ENCODE data around the gene PSMB8. TPM values are rescaled to one million over a fixed set of nuclear protein-coding genes. Genes with fewer than 3 reads are reported as not detected.

Gene PSMB8
- total and polyA plus RNA-seq, 2 of the 4 experiments (the other 2 are of a cell fraction): 31.6 to 33.3 TPM

- ChIA-PET CTCF (interaction anchor here (3.3 to 4.4 kb wide), 2 partner anchors 14 to 16 kb away, joined by 15 to 44 read pairs; partner anchors contain the start of gene TAP2), POLR2A (ENCODE audit: unreplicated experiment) (no interaction called here)
- Histone ChIP-seq H2AFZ (replicated peaks; ENCODE audit: low read length, poor library complexity) (peak overlapping the region; percentile 99), H3K27ac (ENCODE audit: insufficient read depth, low read length) (peak overlapping the region; percentile 64), H3K9ac (ENCODE audit: low read depth, low read length) (peak overlapping the region; percentile 78), H2AK5ac (ENCODE audit: low read depth, low read length) (peak overlapping the region; percentile 74; the same call in 1 of the 2 replicates), H3K79me1 (ENCODE audit: low read depth in 1 of 2, low read length in 2 of 2) (peaks cover 8 to 39% of the 10 kb centered on the region in 2 experiments), H2AK9ac (replicated peaks; ENCODE audit: low read depth, low read length, poor library complexity) (peak overlapping the region; percentile 94), H3K4me3 (ENCODE audit: insufficient read depth, low read depth, low read length) (peak overlapping the region; percentile 57), H4K8ac (ENCODE audit: low read depth in 2 of 2, low read length in 2 of 2) (peak overlapping the region; percentile 36 to 81; a peak in 3 of 4 replicates), H3K4me2 (ENCODE audit: low read depth, low read length) (peak overlapping the region; percentile 94), H2BK5ac (ENCODE audit: low read depth, low read length, poor library complexity, severe bottlenecking) (peak overlapping the region; percentile 69), H4K20me1 (ENCODE audit: insufficient read depth, low read length) (no peaks in the 10 kb centered on the region), H3K9me1 (ENCODE audit: insufficient read depth, low read length) (peaks cover 21% of the 10 kb centered on the region), H3K18ac (ENCODE audit: low read depth, low read length) (no peak overlapping the region), H4K91ac (ENCODE audit: insufficient read depth, low read depth, low read length) (peak overlapping the region; percentile 57), H3K23ac (ENCODE audit: low read depth, low read length) (peak overlapping the region; percentile 98), H3K9me3 (ENCODE audit: control insufficient read depth, insufficient read depth, low read length) (no peaks in the 10 kb centered on the region), H3K36me3 (ENCODE audit: control insufficient read depth, insufficient read depth, low read length) (peaks cover 24% of the 10 kb centered on the region), H3K4me1 (ENCODE audit: control insufficient read depth, insufficient read depth, low read length) (peaks cover 4% of the 10 kb centered on the region), H3K56ac (ENCODE audit: extremely low read depth, insufficient read depth, low read length) (peak overlapping the region; percentile 94), H3K4ac (ENCODE audit: low read depth, low read length) (peak overlapping the region; percentile 93), H2BK120ac (ENCODE audit: low read depth, low read length) (no peak overlapping the region), H2BK15ac (ENCODE audit: low read depth, low read length) (no peak overlapping the region), H3K14ac (replicated peaks; ENCODE audit: low read depth, low read length) (peak overlapping the region; percentile 98), H3K27me3 (ENCODE audit: control insufficient read depth, insufficient read depth, low read length) (no peaks in the 10 kb centered on the region), H2BK20ac (ENCODE audit: low read depth, low read length) (no peak overlapping the region), H4K5ac (ENCODE audit: low read depth, low read length) (peak overlapping the region; percentile 10)
- TF ChIP-seq CHD1 (IDR thresholded peaks at IDR 0.05; ENCODE audit: low read depth, low read length) (no peak), RFX5 (IDR thresholded peaks at IDR 0.05; ENCODE audit: low read depth, low read length) (no peak), CEBPB (IDR thresholded peaks at IDR 0.05; ENCODE audit: low read depth, low read length) (no peak), POLR2A (IDR thresholded peaks at IDR 0.05; ENCODE audit: low read depth, low read length) (no peak), CTCF (conservative IDR thresholded peaks at IDR 0.05; ENCODE audit: low read depth, low read length) (no peak), MAFK (IDR thresholded peaks at IDR 0.05; ENCODE audit: low read depth, low read length) (no peak), MAZ (IDR thresholded peaks at IDR 0.05; ENCODE audit: borderline replicate concordance, low read depth, low read length) (no peak), SMC3 (IDR thresholded peaks at IDR 0.05; ENCODE audit: low read depth, low read length) (no peak)
- BruUV-seq (replicated peaks): no TSS peak
- intact Hi-C loops (cut with micrococcal nuclease) (no loop called here), dilution Hi-C loops (cut with HindIII; ENCODE audit: low sequenced_read_pairs, unreplicated experiment) (no loop called here), in situ Hi-C loops (cut with MboI; ENCODE audit: low sequenced_read_pairs) (no loop called here)
- WGBS, 2 experiments (ENCODE audit: extremely low coverage in 2 of 2, insufficient read length in 1 of 2): 3% methylated on average over 4 of the region's 23 CpGs; no CpG with 5 or more reads in 1 of the 2 experiments
- no peak for DNase-seq
- no peak for ATAC-seq (ENCODE audit: low read depth)
Measured at GRCh38 chr6:32852018-32852843, 8.4 kb upstream of the PSMB8 start.

Data from IMR-90 (cell line).